IPS DF 19.7 (cell line): ENCODE measurements around the gene RABL2B.

Experiments
- DNase-seq: peaks from one replicate; pipeline ENCODE4 v3.0.0-alpha.2; 2013; ENCODE audit warnings: low read depth, low spot score

Gene RABL2B

GRCh38 chr22:50722716-50723428 lies 60.6 kb downstream of the RABL2B start:
- no peak for DNase-seq

- DNase-seq: no peak
Observed at GRCh38 chr22:50722048-50722701, 61.3 kb downstream of the RABL2B start.

- DNase-seq: no peak
Observed at GRCh38 chr22:50721257-50721844, 62.1 kb downstream of the RABL2B start.

DNA sequence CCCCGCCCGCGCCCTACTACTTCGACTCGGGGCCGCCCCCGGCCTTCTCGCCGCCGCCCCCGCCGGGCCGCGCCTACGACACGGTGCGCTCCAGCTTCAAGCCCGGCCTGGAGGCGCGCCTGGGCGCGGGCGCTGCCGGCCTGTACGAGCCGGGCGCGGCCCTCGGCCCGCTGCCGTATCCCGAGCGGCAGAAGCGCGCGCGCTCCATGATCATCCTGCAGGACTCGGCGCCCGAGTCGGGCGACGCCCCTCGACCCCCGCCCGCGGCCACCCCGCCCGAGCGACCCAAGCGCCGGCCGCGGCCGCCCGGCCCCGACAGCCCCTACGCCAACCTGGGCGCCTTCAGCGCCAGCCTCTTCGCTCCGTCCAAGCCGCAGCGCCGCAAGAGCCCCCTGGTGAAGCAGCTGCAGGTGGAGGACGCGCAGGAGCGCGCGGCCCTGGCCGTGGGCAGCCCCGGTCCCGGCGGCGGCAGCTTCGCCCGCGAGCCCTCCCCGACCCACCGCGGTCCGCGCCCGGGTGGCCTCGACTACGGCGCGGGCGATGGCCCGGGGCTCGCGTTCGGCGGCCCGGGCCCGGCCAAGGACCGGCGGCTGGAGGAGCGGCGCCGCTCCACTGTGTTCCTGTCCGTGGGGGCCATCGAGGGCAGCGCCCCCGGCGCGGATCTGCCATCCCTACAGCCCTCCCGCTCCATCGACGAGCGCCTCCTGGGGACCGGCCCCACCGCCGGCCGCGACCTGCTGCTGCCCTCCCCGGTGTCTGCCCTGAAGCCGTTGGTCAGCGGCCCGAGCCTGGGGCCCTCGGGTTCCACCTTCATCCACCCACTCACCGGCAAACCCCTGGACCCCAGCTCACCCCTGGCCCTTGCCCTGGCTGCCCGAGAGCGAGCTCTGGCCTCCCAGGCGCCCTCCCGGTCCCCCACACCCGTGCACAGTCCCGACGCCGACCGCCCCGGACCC lies 62.9 kb downstream of the RABL2B start:
- DNase-seq: no peak

- no peak for DNase-seq
Observed at GRCh38 chr22:50719814-50720300, 63.6 kb downstream of the RABL2B start.

DNA sequence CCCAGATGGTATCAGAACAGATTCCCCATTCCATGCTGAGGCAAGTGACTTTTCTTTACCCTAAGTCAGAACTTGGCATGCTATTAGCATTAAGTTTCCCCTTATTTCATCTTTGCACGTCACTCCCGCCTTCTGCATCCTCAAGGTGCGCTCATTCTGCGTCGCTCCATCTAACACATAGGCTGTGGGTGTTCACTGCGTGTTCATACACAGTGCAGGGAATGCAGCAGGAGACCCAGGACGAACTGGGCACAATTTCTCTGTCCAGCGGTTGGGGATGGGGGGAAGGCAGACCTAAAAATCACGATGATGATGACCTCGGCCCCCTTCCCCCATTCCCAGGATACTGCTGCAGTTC lies 65.1 kb downstream of the RABL2B start:
- DNase-seq: no peak

DNA sequence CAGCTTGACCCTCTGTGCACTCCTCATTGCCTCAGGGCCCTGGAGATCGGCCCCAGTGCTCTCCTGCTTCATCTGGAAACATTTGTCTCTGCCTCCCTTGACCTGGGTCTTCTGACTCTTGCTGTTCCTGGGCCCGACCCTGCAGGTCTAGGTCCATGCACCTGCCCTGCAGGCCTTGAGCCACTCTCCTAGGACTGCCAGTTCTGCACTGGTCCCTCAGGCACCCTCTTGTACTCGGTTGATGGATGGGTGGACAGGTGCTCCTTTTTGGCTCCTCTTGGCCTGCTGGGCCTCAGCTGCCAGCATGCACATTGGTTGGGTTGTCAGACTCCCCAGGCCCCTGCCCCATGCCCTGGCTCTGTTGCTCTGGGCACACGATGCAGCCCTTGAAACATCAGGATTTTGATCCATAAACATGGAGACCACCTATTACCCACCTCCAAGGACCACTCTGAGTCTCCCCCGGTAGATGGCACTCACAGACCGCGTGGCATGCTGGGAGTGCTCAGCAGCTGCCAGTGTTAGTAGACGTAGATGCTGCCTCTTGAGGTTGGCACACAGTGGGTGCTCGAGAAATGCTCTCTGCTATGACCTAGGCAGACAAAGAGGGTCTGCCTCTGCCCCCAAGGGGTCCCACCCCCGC lies 65.6 kb downstream of the RABL2B start:
- DNase-seq: no peak
